HG02763 (cell line): Measurements from ENCODE around the gene OR10V1.
A peak's percentile ranks its signal among the peaks of the same experiment; 100 is the strongest.
"Not testable (repeated sequence)": the region's sequence is repeated elsewhere in the genome, so short reads cannot be mapped to it uniquely, and the experiment has no call there.

ENCODE experiments used
- ATAC-seq: cut with Tn5 transposase; IDR thresholded peaks from one replicate; pipeline ENCODE4 v1.9.1; 2021; ENCODE audit warnings: mild to moderate bottlenecking, moderate library complexity; ENCODE audit not compliant: unreplicated experiment

OR10V1 gene

GRCh38 chr11:59710136-59710847 lies 3.4 kb downstream of the OR10V1 start:
- no peak for ATAC-seq

- no peak for ATAC-seq
Observed at GRCh38 chr11:59708537-59708936, 5.1 kb downstream of the OR10V1 start.

GRCh38 chr11:59707371-59707770 lies 6.3 kb downstream of the OR10V1 start:
- no peak for ATAC-seq

- no peak for ATAC-seq
Observed at GRCh38 chr11:59706518-59707285, 6.9 kb downstream of the OR10V1 start.

- ATAC-seq: no peak
Observed at GRCh38 chr11:59705294-59705693, 8.4 kb downstream of the OR10V1 start.

GRCh38 chr11:59703515-59703914 lies 10.1 kb downstream of the OR10V1 start:
- not testable (repeated sequence) for ATAC-seq

- ATAC-seq: not testable (repeated sequence)
Observed at GRCh38 chr11:59700157-59700556, 13.5 kb downstream of the OR10V1 start.

GRCh38 chr11:59698506-59698905 lies 15.1 kb downstream of the OR10V1 start:
- no peak for ATAC-seq

- no peak for ATAC-seq
Observed at GRCh38 chr11:59692915-59693314, 20.7 kb downstream of the OR10V1 start.

- no peak for ATAC-seq
Observed at GRCh38 chr11:59691156-59691555, 22.5 kb downstream of the OR10V1 start.

GRCh38 chr11:59689015-59689414 lies 24.6 kb downstream of the OR10V1 start:
- ATAC-seq: no peak

GRCh38 chr11:59681260-59681725 lies 32.4 kb downstream of the OR10V1 start:
- ATAC-seq: not testable (repeated sequence)

GRCh38 chr11:59680287-59681154 lies 33.1 kb downstream of the OR10V1 start:
- peak; percentile 83 for ATAC-seq

- no peak for ATAC-seq
Observed at GRCh38 chr11:59679347-59679746, 34.3 kb downstream of the OR10V1 start.

GRCh38 chr11:59678813-59679165 lies 34.9 kb downstream of the OR10V1 start:
- no peak for ATAC-seq

GRCh38 chr11:59678118-59678812 lies 35.4 kb downstream of the OR10V1 start:
- ATAC-seq: no peak

- no peak for ATAC-seq
Observed at GRCh38 chr11:59676205-59676604, 37.4 kb downstream of the OR10V1 start.

GRCh38 chr11:59674291-59674690 lies 39.4 kb downstream of the OR10V1 start:
- ATAC-seq: no peak

GRCh38 chr11:59673291-59673690 lies 40.4 kb downstream of the OR10V1 start:
- ATAC-seq: no peak

GRCh38 chr11:59671471-59671870 lies 42.2 kb downstream of the OR10V1 start:
- ATAC-seq: no peak

- peak; percentile 7 for ATAC-seq
Observed at GRCh38 chr11:59669611-59670009, 44.0 kb downstream of the OR10V1 start.
